Stimulated activated naive CD8-positive, alpha-beta T cell treated with anti-CD3 and anti-CD28 coated beads, Interleukin-15, amount 100 ng/mL, for 72 hours (primary cell): ENCODE data around the gene FAM53B.

Source experiments
- ATAC-seq: fragments of 150-1000 bp; cut with Tn5 transposase; 2 replicates; pipeline ENCODE4 v1.10.0; 2021; ENCODE audit warnings: mild to moderate bottlenecking, moderate library complexity
- DNase-seq, 2 donors: peaks; one replicate each; pipeline ENCODE4 v3.0.0; 2021 to 2022
- H3K27ac Mint-ChIP-seq, 2 donors: one replicate each; pipeline ENCODE4 v1.8.0; 2022; ENCODE audit warnings: mild to moderate bottlenecking in 2 of 2, mixed read lengths in 2 of 2, moderate library complexity in 2 of 2
- H3K27me3 Mint-ChIP-seq: one replicate; pipeline ENCODE4 v1.8.0; 2022; ENCODE audit warnings: mixed read lengths
- H3K4me1 Mint-ChIP-seq: one replicate; pipeline ENCODE4 v1.8.0; 2022; ENCODE audit warnings: mild to moderate bottlenecking, mixed read lengths
- H3K4me3 Mint-ChIP-seq, 2 donors: one replicate each; pipeline ENCODE4 v1.8.0; 2022; ENCODE audit warnings: mild to moderate bottlenecking in 2 of 2, mixed read lengths in 2 of 2, moderate library complexity in 1 of 2
- H3K9me3 Mint-ChIP-seq, 2 donors: one replicate each; pipeline ENCODE4 v1.8.0; 2022; ENCODE audit warnings: mixed read lengths in 2 of 2

The FAM53B gene

GRCh38 chr10:124710266-124710881 lies 33.8 kb downstream of the FAM53B start:
- no peak for DNase-seq
- Mint-ChIP-seq H3K27ac (no peak overlapping the region), H3K4me3 (no peak overlapping the region), H3K9me3 (no peaks in the 10 kb centered on the region), H3K4me1 (peaks cover 82% of the 10 kb centered on the region), H3K27me3 (no peaks in the 10 kb centered on the region)
- no peak for ATAC-seq

- Mint-ChIP-seq H3K4me3 (no peak overlapping the region), H3K27me3 (no peaks in the 10 kb centered on the region), H3K27ac (peak overlapping the region in 1 of 2 donors; percentile 43), H3K9me3 (no peaks in the 10 kb centered on the region), H3K4me1 (peaks cover 82% of the 10 kb centered on the region)
- no peak for DNase-seq
- ATAC-seq: no peak
These were observed 34.3 kb downstream of the FAM53B start for GRCh38 chr10:124709861-124710260.

- no peak for ATAC-seq
- peaks cover 86% of the 10 kb centered on the region for H3K4me1 Mint-ChIP-seq
- DNase-seq: no peak
- H3K27ac Mint-ChIP-seq: no peak overlapping the region
- H3K27me3 Mint-ChIP-seq: no peaks in the 10 kb centered on the region
- no peaks in the 10 kb centered on the region for H3K9me3 Mint-ChIP-seq
- no peak overlapping the region for H3K4me3 Mint-ChIP-seq
These were observed 35.2 kb downstream of the FAM53B start for GRCh38 chr10:124708922-124709520.

GRCh38 chr10:124708246-124708779 lies 35.9 kb downstream of the FAM53B start:
- H3K27me3 Mint-ChIP-seq: no peaks in the 10 kb centered on the region
- peaks cover 86% of the 10 kb centered on the region for H3K4me1 Mint-ChIP-seq
- no peak overlapping the region for H3K4me3 Mint-ChIP-seq
- DNase-seq: no peak
- ATAC-seq: no peak
- H3K9me3 Mint-ChIP-seq: no peaks in the 10 kb centered on the region
- peak overlapping the region; percentile 43 to 79 for H3K27ac Mint-ChIP-seq

GRCh38 chr10:124707551-124707950 lies 36.6 kb downstream of the FAM53B start:
- Mint-ChIP-seq H3K27me3 (no peaks in the 10 kb centered on the region), H3K9me3 (no peaks in the 10 kb centered on the region), H3K27ac (no peak overlapping the region), H3K4me1 (peaks cover 86% of the 10 kb centered on the region), H3K4me3 (no peak overlapping the region)
- ATAC-seq (no peak), DNase-seq (no peak)

- Mint-ChIP-seq H3K4me3 (no peak overlapping the region), H3K27ac (no peak overlapping the region), H3K27me3 (no peaks in the 10 kb centered on the region), H3K4me1 (peaks cover 87% of the 10 kb centered on the region), H3K9me3 (no peaks in the 10 kb centered on the region)
- DNase-seq: no peak
- ATAC-seq: no peak
These were observed 37.1 kb downstream of the FAM53B start for GRCh38 chr10:124707144-124707467.

- Mint-ChIP-seq H3K4me3 (no peak overlapping the region), H3K4me1 (peaks cover 92% of the 10 kb centered on the region), H3K27me3 (no peaks in the 10 kb centered on the region), H3K27ac (peak overlapping the region in 1 of 2 donors; percentile 84), H3K9me3 (no peaks in the 10 kb centered on the region)
- no peak for DNase-seq
- no peak for ATAC-seq
These were observed 37.6 kb downstream of the FAM53B start for GRCh38 chr10:124706462-124707143.

GRCh38 chr10:124705817-124706461 lies 38.2 kb downstream of the FAM53B start:
- ATAC-seq (peak; percentile 69), DNase-seq (no peak)
- H3K9me3 Mint-ChIP-seq: no peaks in the 10 kb centered on the region
- no peak overlapping the region for H3K4me3 Mint-ChIP-seq
- no peaks in the 10 kb centered on the region for H3K27me3 Mint-ChIP-seq
- H3K27ac Mint-ChIP-seq: peak overlapping the region in 1 of 2 donors; percentile 84
- peaks cover 96% of the 10 kb centered on the region for H3K4me1 Mint-ChIP-seq

GRCh38 chr10:124705381-124705740 lies 38.8 kb downstream of the FAM53B start:
- Mint-ChIP-seq H3K27me3 (no peaks in the 10 kb centered on the region), H3K9me3 (no peaks in the 10 kb centered on the region), H3K27ac (peak overlapping the region in 1 of 2 donors; percentile 55), H3K4me1 (peaks cover 96% of the 10 kb centered on the region), H3K4me3 (no peak overlapping the region)
- ATAC-seq (peak; percentile 4), DNase-seq (no peak)

- peaks cover 96% of the 10 kb centered on the region for H3K4me1 Mint-ChIP-seq
- H3K4me3 Mint-ChIP-seq: no peak overlapping the region
- peak overlapping the region in 1 of 2 donors; percentile 84 for H3K27ac Mint-ChIP-seq
- no peak for DNase-seq
- H3K9me3 Mint-ChIP-seq: no peaks in the 10 kb centered on the region
- no peak for ATAC-seq
- H3K27me3 Mint-ChIP-seq: no peaks in the 10 kb centered on the region
These were observed 39.5 kb downstream of the FAM53B start for GRCh38 chr10:124704428-124705380.

- ATAC-seq (no peak), DNase-seq (no peak)
- peaks cover 96% of the 10 kb centered on the region for H3K4me1 Mint-ChIP-seq
- no peak overlapping the region for H3K4me3 Mint-ChIP-seq
- peak overlapping the region in 1 of 2 donors; percentile 84 for H3K27ac Mint-ChIP-seq
- H3K27me3 Mint-ChIP-seq: no peaks in the 10 kb centered on the region
- H3K9me3 Mint-ChIP-seq: no peaks in the 10 kb centered on the region
These were observed 40.3 kb downstream of the FAM53B start for GRCh38 chr10:124703778-124704427.

GRCh38 chr10:124703372-124703771 lies 40.8 kb downstream of the FAM53B start:
- peaks cover 98% of the 10 kb centered on the region for H3K4me1 Mint-ChIP-seq
- H3K27me3 Mint-ChIP-seq: no peaks in the 10 kb centered on the region
- no peak overlapping the region for H3K27ac Mint-ChIP-seq
- H3K9me3 Mint-ChIP-seq: no peaks in the 10 kb centered on the region
- DNase-seq (no peak), ATAC-seq (no peak)
- no peak overlapping the region for H3K4me3 Mint-ChIP-seq

GRCh38 chr10:124701881-124702656 lies 42.1 kb downstream of the FAM53B start:
- DNase-seq: no peak
- peak overlapping the region; percentile 5 to 27 for H3K4me3 Mint-ChIP-seq
- peaks cover 100% of the 10 kb centered on the region for H3K4me1 Mint-ChIP-seq
- no peaks in the 10 kb centered on the region for H3K27me3 Mint-ChIP-seq
- H3K27ac Mint-ChIP-seq: peak overlapping the region; percentile 54 to 76
- no peaks in the 10 kb centered on the region for H3K9me3 Mint-ChIP-seq
- ATAC-seq: peak; percentile 14

GRCh38 chr10:124701435-124701834 lies 42.7 kb downstream of the FAM53B start:
- no peak overlapping the region for H3K4me3 Mint-ChIP-seq

More at GRCh38 chr10:124701435-124701834, 42.7 kb downstream of the FAM53B start:
- Mint-ChIP-seq H3K9me3 (no peaks in the 10 kb centered on the region), H3K27ac (peak overlapping the region in 1 of 2 donors; percentile 54), H3K4me1 (peaks cover 100% of the 10 kb centered on the region), H3K27me3 (no peaks in the 10 kb centered on the region)
- DNase-seq: no peak
- no peak for ATAC-seq
